Muscle layer of colon (tissue), 2 donors: ENCODE data around the gene BDNF.

Experiments used
- H3K27ac ChIP-seq: one replicate; pipeline ENCODE4 v1.7.0; 2013; ENCODE audit warnings: low read depth, mild to moderate bottlenecking, low read length, moderate library complexity
- H3K27me3 ChIP-seq, 2 donors: one replicate each; pipeline ENCODE4 v1.7.0; 2013; ENCODE audit warnings: low read length in 2 of 2, mild to moderate bottlenecking in 2 of 2; ENCODE audit not compliant: insufficient read depth in 2 of 2, control insufficient read depth in 1 of 2
- H3K36me3 ChIP-seq: one replicate; pipeline ENCODE4 v1.7.0; 2013; ENCODE audit warnings: mild to moderate bottlenecking, low read length; ENCODE audit not compliant: insufficient read depth
- H3K4me1 ChIP-seq: one replicate; pipeline ENCODE4 v1.7.0; 2013; ENCODE audit warnings: mild to moderate bottlenecking, low read length; ENCODE audit not compliant: insufficient read depth
- H3K4me3 ChIP-seq, 2 donors: one replicate each; pipeline ENCODE4 v1.7.0; 2013; ENCODE audit warnings: low read length in 2 of 2, low read depth in 1 of 2, mild to moderate bottlenecking in 1 of 2, moderate library complexity in 1 of 2
- H3K9ac ChIP-seq: one replicate; pipeline ENCODE4 v1.7.0; 2013; ENCODE audit warnings: low read length
- H3K9me3 ChIP-seq: one replicate; pipeline ENCODE4 v1.7.0; 2013; ENCODE audit warnings: mild to moderate bottlenecking, low read length
- donor health status: abdominal sarcoma.
- donor health status: Adenocarcinoma of cecum.

BDNF gene

DNA sequence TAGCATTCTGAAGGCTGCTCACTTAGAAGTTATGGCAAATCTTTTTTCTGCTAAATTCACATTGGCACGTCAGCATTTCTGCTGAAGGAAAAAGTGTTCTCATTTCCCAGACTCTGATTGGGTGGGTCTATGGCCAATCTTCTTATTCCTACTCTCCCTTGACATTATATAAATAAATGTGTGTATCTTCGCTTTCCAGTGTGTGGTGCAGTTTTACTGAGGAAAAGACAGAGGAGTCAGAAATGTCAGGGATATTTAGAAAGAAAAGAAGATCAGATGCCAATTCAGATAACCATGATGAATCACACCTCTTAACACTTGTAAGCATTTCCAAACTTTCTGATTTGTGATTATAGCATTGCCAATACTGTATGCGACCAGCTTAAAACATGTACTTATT lies 3.2 kb upstream of the BDNF start:
- Histone ChIP-seq H3K27ac (no peak overlapping the region), H3K9ac (no peak overlapping the region), H3K27me3 (peaks cover 22 to 41% of the 10 kb centered on the region in 2 donors), H3K4me1 (peaks cover 15% of the 10 kb centered on the region), H3K36me3 (no peaks in the 10 kb centered on the region), H3K4me3 (no peak overlapping the region), H3K9me3 (no peaks in the 10 kb centered on the region)

DNA sequence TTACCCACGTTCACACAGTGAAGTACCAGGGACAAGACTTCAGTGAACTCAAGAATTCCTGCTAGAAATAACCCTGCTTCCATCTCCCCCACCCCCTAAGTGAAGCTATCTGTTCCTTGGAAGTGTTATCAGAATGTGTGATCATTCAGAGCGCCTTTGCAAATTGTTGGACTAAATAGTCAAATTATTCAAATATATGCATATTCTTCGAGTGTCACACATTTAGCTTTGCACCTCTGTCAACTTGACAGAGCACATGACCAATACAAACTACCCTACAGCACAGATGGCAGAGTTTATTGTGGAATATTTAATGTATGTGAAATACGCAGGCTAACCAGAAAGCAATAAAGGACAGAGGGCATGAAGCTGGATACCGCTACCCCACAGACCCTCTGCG lies 2.6 kb upstream of the BDNF start:
- Histone ChIP-seq H3K4me3 (no peak overlapping the region), H3K9ac (no peak overlapping the region), H3K36me3 (no peaks in the 10 kb centered on the region), H3K4me1 (peaks cover 16% of the 10 kb centered on the region), H3K27ac (no peak overlapping the region), H3K27me3 (peaks cover 26 to 48% of the 10 kb centered on the region in 2 donors), H3K9me3 (no peaks in the 10 kb centered on the region)

DNA sequence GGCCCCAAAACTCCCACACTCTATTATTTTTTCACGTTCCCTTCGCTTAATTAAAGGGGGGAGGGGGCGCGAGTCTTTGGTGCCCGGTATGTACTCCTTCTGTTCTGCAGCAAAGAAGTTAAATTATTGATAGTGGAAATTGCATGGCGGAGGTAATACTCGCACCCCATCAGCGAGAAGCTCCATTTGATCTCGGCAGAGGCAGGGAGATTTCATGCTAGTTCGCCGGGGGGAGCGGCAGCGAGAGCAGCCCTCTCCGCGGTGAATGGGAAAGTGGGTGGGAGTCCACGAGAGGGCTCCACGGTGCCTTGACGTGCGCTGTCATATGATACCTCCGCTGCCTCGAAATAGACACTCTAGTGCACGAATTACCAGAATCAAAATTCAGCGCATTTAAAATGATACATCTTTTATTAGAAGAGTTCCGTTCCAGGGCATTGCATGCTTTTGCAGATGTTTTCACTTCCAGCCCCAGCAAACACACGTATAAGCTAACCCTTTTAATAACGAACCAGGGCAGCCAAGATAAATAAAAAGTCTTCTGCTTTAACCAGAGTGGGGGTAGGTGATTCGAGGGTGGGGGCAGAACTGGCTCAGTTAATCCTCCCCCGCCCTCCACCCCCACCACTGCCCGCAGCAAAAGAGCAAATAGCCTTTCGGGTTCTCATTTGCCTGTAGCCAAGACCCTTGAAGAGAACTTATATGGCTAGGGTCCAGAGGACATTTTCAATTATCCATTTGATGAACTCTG lies 1.3 kb upstream of the BDNF start:
- no peak overlapping the region for H3K9ac ChIP-seq
- peaks cover 26 to 59% of the 10 kb centered on the region in 2 donors for H3K27me3 ChIP-seq
- H3K9me3 ChIP-seq, result no peaks in the 10 kb centered on the region
- H3K4me3 ChIP-seq, result peak overlapping the region in 1 of 2 donors; percentile 72
- H3K27ac ChIP-seq, result no peak overlapping the region
- peaks cover 16% of the 10 kb centered on the region for H3K4me1 ChIP-seq
- H3K36me3 ChIP-seq, result no peaks in the 10 kb centered on the region

DNA sequence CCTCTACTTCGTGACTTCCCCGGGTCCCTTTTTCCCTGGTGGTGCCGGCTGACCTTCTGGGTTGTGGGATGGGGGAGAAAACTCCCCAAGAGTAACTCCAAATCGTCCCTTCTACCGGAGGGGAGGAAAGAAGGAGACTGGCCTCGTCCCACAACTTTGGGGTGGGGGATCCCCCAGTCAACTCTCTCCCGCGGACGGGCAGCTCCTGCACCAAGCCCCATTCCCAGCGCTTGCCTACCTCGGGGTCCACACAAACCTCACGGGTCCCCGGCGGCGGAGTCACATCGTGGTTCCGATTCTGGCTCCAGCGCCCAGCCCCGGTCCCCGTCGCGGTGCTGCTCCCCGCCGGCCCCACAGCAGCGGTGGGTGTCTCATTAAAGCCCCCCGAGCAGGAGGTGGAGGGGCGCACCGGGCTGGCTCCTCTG lies 317 bp downstream of the BDNF start:
- Histone ChIP-seq H3K27ac (no peak overlapping the region), H3K36me3 (no peaks in the 10 kb centered on the region), H3K9ac (no peak overlapping the region), H3K9me3 (no peaks in the 10 kb centered on the region), H3K4me1 (peaks cover 16% of the 10 kb centered on the region), H3K4me3 (peak overlapping the region; percentile 57 to 68), H3K27me3 (peaks cover 26 to 72% of the 10 kb centered on the region in 2 donors)

DNA sequence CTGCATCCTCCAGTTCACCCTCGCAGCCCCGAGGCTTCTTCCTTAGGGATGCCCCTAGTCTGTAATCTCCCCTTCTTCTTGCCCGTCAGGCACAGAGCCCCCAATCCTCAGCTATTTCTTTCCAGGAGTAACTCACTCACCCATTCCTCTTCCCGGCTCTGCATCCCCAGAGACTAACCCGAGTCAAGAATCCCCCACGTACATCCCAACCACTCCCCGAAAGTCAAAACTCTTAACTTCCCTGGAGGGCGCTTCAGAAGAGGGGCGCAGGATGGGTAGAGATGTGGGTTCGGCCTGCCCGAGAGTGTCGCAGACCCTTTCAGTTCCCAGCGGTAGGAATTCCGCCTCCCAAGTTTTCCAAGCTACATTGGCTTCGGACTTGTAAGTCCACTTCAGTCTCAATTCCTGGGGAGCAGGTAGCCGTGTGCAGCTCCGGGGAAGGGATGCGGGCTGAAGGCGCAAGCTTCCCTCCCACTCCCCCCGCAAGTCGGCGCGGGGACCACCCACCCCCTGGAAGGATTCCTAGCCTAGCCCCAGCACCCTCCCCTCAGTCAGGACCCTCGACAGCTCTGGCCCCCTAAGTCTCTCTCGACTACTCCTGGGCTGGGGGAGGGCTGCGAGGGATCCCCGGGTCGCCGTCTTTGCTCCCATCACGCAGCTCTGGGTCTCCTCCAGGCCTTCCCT lies 871 bp downstream of the BDNF start:
- Histone ChIP-seq H3K9me3 (no peaks in the 10 kb centered on the region), H3K9ac (no peak overlapping the region), H3K27ac (no peak overlapping the region), H3K4me1 (peaks cover 16% of the 10 kb centered on the region), H3K36me3 (no peaks in the 10 kb centered on the region), H3K27me3 (peaks cover 26 to 72% of the 10 kb centered on the region in 2 donors), H3K4me3 (peak overlapping the region; percentile 57 to 68)

DNA sequence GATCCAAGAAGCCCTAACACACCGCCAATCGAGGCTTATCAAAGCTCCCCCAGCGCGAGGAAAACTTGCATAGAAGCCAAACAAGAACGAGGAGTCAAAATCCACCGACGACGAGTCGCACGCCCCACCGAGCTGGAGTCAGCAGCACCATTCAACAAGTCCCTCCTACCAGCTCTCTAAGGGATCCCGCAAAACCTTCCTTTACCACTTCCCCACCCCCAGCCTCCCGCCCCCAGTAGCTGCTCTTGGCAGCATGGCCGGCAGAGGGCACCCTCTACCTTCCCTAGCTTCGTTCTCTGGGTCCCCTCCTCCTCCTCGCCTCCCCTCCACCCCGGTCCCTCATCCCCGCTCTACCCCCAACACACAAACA lies 1.4 kb downstream of the BDNF start:
- peaks cover 26 to 72% of the 10 kb centered on the region in 2 donors for H3K27me3 ChIP-seq
- H3K4me3 ChIP-seq, result peak overlapping the region in 1 of 2 donors; percentile 68
- H3K36me3 ChIP-seq, result no peaks in the 10 kb centered on the region
- no peak overlapping the region for H3K27ac ChIP-seq
- H3K9ac ChIP-seq, result no peak overlapping the region
- peaks cover 16% of the 10 kb centered on the region for H3K4me1 ChIP-seq
- no peaks in the 10 kb centered on the region for H3K9me3 ChIP-seq

DNA sequence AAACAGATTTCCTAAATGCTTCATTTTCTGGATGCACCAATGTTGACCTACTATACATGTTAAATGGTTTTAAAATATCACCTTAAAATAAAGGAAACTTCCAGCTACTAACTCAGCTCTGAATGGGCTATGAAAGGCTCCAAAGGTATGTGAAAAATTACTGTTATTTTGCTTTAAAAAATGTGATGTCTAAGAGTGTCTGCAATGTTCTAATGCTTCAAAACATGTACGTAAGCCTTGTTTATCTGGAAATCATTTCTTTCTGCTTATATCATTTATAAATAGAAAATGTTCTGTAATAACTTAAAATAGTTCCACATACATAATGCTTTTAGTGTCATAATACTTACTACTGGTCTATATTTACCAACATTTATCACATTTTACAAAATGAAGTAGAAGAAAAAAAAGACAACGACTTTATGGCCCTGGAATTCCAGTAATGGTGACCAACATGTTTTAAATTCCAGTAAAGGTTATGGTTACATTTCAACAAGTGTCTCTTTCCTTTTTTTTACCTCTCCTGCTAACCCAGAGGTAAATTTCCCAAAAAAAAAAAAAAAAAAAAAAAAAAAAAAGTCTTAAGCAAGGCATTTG lies 2.5 kb downstream of the BDNF start:
- Histone ChIP-seq H3K9ac (no peak overlapping the region), H3K27ac (no peak overlapping the region), H3K27me3 (peaks cover 24 to 71% of the 10 kb centered on the region in 2 donors), H3K4me1 (peaks cover 16% of the 10 kb centered on the region), H3K9me3 (no peaks in the 10 kb centered on the region), H3K4me3 (no peak overlapping the region), H3K36me3 (no peaks in the 10 kb centered on the region)

DNA sequence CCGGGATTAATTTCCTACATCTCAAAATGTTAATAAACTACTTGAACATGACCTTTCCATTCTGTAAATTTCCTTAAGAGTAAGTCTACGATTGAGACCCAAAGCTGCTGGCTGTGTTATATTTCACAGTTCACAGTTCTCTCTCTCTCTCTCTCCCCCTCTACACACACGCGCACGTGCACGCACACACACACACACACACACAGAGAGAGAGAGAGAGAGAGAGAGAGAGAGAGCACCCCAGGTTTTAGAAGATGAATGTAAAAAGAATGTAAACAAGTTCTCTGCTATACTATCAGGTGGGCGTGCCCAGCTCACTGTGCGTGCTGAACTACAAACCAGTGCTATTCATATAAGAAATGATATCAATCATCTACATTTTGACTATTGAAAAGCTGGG lies 3.3 kb downstream of the BDNF start:
- H3K9ac ChIP-seq, result no peak overlapping the region

DNA sequence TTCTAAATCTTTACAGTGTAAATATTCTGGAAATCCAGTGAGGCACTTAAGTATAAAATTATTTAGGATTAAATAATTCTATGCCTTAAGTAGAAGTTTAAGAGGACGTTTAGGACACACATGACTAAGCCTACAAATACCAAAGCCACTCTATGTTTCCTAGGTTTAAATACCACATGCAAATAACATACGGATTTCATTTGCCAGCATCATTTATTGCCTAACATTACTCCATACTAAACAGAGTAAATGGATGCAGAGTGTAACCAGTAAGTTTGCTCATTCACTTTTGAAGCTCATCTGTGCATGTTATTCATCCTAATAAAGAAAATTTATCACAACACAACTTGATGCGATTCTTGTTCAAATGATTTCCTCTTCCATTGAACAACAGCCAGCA lies 4.1 kb downstream of the BDNF start:
- H3K36me3 ChIP-seq, result no peaks in the 10 kb centered on the region
- H3K9me3 ChIP-seq, result no peaks in the 10 kb centered on the region
- no peak overlapping the region for H3K27ac ChIP-seq
- H3K9ac ChIP-seq, result no peak overlapping the region
- peaks cover 12 to 55% of the 10 kb centered on the region in 2 donors for H3K27me3 ChIP-seq
- peaks cover 13% of the 10 kb centered on the region for H3K4me1 ChIP-seq
- no peak overlapping the region for H3K4me3 ChIP-seq

More for the DNA sequence above, 3.3 kb downstream of the BDNF start:
- Histone ChIP-seq H3K27me3 (peaks cover 17 to 63% of the 10 kb centered on the region in 2 donors), H3K36me3 (no peaks in the 10 kb centered on the region), H3K4me1 (peaks cover 16% of the 10 kb centered on the region), H3K9me3 (no peaks in the 10 kb centered on the region), H3K4me3 (no peak overlapping the region), H3K27ac (no peak overlapping the region)

DNA sequence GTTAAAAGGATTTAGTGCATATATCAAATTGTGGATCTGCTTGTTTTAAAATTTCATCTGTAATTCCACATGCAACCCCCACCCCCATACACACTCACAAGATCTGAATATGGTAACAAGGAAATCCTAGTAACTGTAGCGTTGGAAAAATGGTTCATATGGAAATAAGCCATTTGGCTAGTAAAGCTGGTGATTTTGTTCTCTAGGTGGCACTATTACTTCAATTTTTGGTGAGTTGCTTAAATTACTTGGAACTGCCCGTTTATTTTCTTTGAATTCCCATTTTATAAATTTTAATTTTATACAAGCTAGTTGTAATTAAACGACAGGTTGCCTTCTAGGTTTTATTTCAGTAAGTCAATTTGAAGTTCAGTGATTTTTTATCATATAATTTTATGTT lies 5.3 kb downstream of the BDNF start:
- no peak overlapping the region for H3K4me3 ChIP-seq
- no peak overlapping the region for H3K27ac ChIP-seq
- no peaks in the 10 kb centered on the region for H3K9me3 ChIP-seq
- peaks cover 13% of the 10 kb centered on the region for H3K4me1 ChIP-seq
- H3K9ac ChIP-seq, result no peak overlapping the region
- H3K36me3 ChIP-seq, result no peaks in the 10 kb centered on the region
- peaks cover 8 to 47% of the 10 kb centered on the region in 2 donors for H3K27me3 ChIP-seq

DNA sequence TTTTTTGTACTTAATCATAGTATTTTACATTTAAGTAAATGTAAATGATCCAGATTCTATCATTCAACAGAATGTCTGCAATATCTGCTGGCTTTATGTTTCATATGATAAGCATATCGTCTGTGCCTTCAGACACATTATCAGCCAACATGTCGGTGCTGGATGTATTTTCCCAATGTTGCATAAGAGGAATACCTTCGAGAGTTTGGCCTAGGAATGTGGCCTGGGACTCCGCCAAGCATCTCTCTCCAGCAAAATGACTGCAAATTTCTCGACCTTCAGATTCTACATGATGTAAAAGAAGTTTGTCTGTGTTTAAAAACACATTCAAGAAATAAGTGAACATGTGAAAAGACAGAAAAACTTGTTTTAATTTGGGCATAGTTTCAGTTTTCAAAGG lies 6.9 kb downstream of the BDNF start:
- Histone ChIP-seq H3K9me3 (no peaks in the 10 kb centered on the region), H3K27me3 (peaks cover 3 to 31% of the 10 kb centered on the region in 2 donors), H3K27ac (no peak overlapping the region), H3K4me3 (no peak overlapping the region), H3K4me1 (no peaks in the 10 kb centered on the region), H3K36me3 (no peaks in the 10 kb centered on the region), H3K9ac (no peak overlapping the region)
